ENCODE measurements around the gene WEE1. TPM values are rescaled to one million over a fixed set of nuclear protein-coding genes. Genes with fewer than 3 reads are reported as not detected.

The WEE1 gene
- total and polyA plus RNA-seq, 2 donors (not counting 3 experiments of a cell fraction or from before 2014, with no cell fraction given) = 19.2 to 42.8 TPM

DNA sequence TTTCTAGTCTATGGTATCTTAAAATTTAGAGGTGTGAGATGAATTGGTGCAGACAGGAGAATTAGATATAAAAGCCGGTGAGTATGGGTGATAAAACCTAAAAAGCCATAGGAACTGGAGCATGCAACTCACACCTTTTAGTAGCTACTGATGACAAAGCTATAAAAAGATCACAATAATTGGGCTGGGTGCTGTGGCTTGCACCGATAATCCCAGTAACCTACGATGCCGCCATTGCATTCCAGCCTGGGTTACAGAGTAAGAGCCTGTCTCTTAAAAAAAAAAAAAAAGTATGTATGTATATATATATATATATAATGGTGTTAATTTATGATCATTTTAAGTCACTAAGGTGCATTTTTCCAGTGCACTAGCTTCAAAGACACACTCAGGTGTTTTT, 17.2 kb downstream of the WEE1 start:
- TF ChIP-seq EZH2 (IDR thresholded peaks at IDR 0.05; ENCODE audit: borderline replicate concordance, low read depth, low read length, severe bottlenecking) = no peak
- no peak for TF ChIP-seq MYC (IDR thresholded peaks at IDR 0.05; ENCODE audit: low read depth, low read length)
- TF ChIP-seq GATA2 (IDR thresholded peaks at IDR 0.05; ENCODE audit: insufficient read depth, insufficient read length, low read depth, low read length) = no peak
- TF ChIP-seq, protein P1, sequence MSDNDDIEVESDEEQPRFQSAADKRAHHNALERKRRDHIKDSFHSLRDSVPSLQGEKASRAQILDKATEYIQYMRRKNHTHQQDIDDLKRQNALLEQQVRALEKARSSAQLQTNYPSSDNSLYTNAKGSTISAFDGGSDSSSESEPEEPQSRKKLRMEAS (IDR thresholded peaks at IDR 0.05; ENCODE audit: insufficient read depth, insufficient read length) = no peak
- TF ChIP-seq FOS (IDR thresholded peaks at IDR 0.05; ENCODE audit: borderline replicate concordance, insufficient read depth, low read length) = no peak
- TF ChIP-seq, protein P2, sequence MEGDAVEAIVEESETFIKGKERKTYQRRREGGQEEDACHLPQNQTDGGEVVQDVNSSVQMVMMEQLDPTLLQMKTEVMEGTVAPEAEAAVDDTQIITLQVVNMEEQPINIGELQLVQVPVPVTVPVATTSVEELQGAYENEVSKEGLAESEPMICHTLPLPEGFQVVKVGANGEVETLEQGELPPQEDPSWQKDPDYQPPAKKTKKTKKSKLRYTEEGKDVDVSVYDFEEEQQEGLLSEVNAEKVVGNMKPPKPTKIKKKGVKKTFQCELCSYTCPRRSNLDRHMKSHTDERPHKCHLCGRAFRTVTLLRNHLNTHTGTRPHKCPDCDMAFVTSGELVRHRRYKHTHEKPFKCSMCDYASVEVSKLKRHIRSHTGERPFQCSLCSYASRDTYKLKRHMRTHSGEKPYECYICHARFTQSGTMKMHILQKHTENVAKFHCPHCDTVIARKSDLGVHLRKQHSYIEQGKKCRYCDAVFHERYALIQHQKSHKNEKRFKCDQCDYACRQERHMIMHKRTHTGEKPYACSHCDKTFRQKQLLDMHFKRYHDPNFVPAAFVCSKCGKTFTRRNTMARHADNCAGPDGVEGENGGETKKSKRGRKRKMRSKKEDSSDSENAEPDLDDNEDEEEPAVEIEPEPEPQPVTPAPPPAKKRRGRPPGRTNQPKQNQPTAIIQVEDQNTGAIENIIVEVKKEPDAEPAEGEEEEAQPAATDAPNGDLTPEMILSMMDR (IDR thresholded peaks at IDR 0.05; ENCODE audit: extremely low read depth in 1 of 2, insufficient read depth in 1 of 2, low read depth in 1 of 2, low read length in 2 of 2) = no peak
- no peak for TF ChIP-seq POLR2AphosphoS5 (IDR thresholded peaks at IDR 0.05; ENCODE audit: insufficient read depth, low read depth, low read length)
- TF ChIP-seq JUN (IDR thresholded peaks at IDR 0.05; ENCODE audit: borderline replicate concordance, insufficient read depth, insufficient read length, low read depth) = no peak
- TF ChIP-seq POLR2A (IDR thresholded peaks at IDR 0.05; ENCODE audit: low read depth, low read length) = no peak
- peaks cover 4% of the 10 kb centered on the region for H3K79me2 ChIP-seq (ENCODE audit: control insufficient read depth, insufficient read depth, low read length)
- H4K20me1 ChIP-seq (replicated peaks; ENCODE audit: control insufficient read depth, extremely low read depth, insufficient read depth, low read length) = no peaks in the 10 kb centered on the region
- H3K9me3 ChIP-seq (replicated peaks; ENCODE audit: control insufficient read depth, insufficient read depth, low read length) = no peaks in the 10 kb centered on the region
- H3K36me3 ChIP-seq (ENCODE audit: control insufficient read depth in 2 of 2, extremely low read depth in 1 of 2, insufficient read depth in 2 of 2, low read length in 2 of 2) = peaks cover 17 to 30% of the 10 kb centered on the region in 2 experiments
- no peak overlapping the region for H2AFZ ChIP-seq (ENCODE audit: low read depth, low read length)
- no peak overlapping the region for H3K4me2 ChIP-seq (ENCODE audit: insufficient read depth, low read length)
- H3K9ac ChIP-seq (replicated peaks; ENCODE audit: extremely low read depth, insufficient read depth, low read length) = no peak overlapping the region
- no TSS peak for BruUV-seq (replicated peaks)
- H3K9me1 ChIP-seq (replicated peaks; ENCODE audit: control insufficient read depth, extremely low read depth, insufficient read depth, low read length) = no peaks in the 10 kb centered on the region
- no peaks in the 10 kb centered on the region for H3K27me3 ChIP-seq (ENCODE audit: control insufficient read depth in 2 of 2, insufficient read depth in 2 of 2, low read length in 2 of 2)
- no peak overlapping the region for H3K27ac ChIP-seq (ENCODE audit: insufficient read depth, low read depth, low read length)
- ChIA-PET CTCF (interaction anchor here (1.2 to 4.0 kb wide), 2 partner anchors 29 to 158 kb away, joined by 3 to 14 read pairs; no protein-coding TSS in a partner anchor), POLR2A (interaction anchor here (0.9 kb wide), 1 partner anchor 15 kb away, joined by 4 read pairs; no protein-coding TSS in a partner anchor)
- H3K4me1 ChIP-seq (ENCODE audit: control insufficient read depth, extremely low read depth, insufficient read depth, low read length) = no peaks in the 10 kb centered on the region
- no peak overlapping the region for H3K4me3 ChIP-seq (replicated peaks in 1 of 3; ENCODE audit: insufficient read depth in 1 of 3, low read depth in 1 of 3, low read length in 3 of 3)
- FAIRE-seq (no peak), DNase-seq (ENCODE audit: low read depth, low spot score) (no peak)
- dilution Hi-C loops (cut with MboI; ENCODE audit: extremely low pct_ligation_motif_present, low sequenced_read_pairs) = no loop called here
- intact Hi-C loops (cut with micrococcal nuclease) = no loop called here
